NCI-H2107 (cell line): ENCODE measurements around the gene AGPAT2.
A peak's percentile ranks its signal among the peaks of the same experiment; 100 is the strongest.
"Not testable (repeated sequence)": the region's sequence is repeated elsewhere in the genome, so short reads cannot be mapped to it uniquely, and the experiment has no call there.

Source experiments
- DNase-seq: peaks from one replicate; lab custom pipeline; 2025; lab: John Stamatoyannopoulos, UW

The AGPAT2 gene

GRCh38 chr9:136720251-136720897, 33.1 kb upstream of the AGPAT2 start:
- no peak for DNase-seq

DNA sequence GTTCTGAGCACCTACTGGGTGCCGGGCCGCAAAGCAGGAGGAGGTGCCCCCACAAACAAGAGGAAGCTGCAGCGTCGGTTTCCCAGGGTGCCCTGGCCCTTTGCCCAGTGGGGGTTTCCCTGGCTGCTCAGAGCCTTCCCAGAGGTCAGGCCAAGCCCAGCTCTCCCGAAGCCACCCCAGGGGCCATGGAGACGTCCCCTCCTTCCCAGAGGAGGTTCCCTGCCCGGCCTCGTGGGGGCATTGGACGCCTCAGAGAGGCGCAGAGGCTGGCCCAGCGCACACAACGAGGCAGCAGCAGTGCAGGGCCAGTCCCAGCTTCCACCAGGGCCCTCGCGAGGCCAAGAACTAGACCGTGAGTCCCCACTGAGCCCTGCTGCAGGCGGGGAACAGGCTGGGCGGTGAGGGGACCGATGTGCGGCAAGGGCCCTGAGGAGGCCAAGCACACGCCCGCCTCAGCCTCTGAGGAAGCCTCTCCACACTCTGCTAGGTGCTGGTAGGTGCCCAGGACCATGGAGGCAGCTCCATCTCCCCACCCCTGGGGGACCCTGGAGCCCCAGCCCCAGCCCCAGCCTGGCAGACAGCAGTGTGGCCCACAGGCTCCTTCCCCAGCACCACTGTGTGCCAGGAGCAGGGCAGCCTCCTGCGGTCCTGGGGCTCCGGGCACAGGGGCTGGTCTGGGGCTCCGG, 32.1 kb upstream of the AGPAT2 start:
- DNase-seq: no peak

DNA sequence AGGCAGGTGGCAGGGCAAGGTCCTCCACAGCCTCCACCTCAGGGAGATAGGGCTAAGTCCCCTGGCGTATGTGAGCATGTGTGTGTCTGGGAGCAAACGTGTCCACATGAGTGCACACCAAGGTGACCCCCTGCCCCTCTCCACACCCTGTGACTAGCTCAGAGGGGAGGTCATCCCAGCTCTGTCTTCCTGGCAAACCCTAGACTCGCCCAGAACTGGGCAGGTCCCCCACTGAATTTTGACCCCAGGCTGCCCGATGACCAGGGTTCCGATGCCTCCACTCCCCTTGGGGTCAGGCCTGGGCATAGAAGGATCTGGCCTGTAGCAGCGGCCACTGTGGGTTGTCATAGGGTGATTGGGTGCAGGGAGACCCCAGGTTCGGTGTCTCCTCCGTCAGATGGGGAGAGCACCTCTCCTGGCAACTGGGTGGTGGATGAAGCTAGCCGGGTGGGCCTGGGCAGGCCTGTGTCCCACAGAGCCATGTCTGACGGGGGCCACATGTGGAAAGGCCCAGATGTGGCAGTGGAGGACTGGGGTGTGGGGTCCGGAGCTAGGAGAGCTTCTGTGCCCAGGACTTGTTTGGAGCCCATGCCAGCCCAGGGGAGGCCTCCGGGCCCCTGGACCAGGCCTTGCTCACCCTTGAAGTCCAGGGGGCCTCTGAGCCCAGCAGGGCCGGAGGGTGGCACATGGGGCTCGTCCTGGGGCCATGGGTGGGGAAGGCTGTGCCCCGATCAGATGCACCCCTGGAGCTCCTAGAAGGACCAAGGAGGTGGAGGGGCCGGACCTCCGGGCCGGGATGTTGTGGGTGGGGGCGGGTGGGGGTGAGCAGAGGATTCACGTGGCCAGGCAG, 31.3 kb upstream of the AGPAT2 start:
- DNase-seq: no peak

DNA sequence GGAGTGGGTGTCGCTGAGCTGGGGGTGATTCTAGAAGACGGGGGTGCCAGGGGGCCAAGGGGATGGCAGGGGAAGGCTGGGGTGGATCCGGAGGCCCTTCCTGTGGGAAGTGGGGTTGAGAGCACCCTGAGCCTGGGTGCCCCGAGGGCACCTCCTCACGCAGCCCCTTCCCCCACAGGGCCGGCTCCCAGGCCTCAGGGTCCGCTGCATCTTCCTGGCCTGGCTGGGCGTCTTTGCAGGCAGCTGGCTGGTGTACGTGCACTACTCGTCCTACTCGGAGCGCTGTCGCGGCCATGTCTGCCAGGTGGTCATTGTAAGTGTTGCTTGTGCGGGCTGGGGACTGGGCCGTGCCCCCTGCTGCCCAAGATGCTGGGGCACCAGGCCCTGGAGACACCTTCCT, 30.1 kb upstream of the AGPAT2 start:
- DNase-seq: no peak

DNA sequence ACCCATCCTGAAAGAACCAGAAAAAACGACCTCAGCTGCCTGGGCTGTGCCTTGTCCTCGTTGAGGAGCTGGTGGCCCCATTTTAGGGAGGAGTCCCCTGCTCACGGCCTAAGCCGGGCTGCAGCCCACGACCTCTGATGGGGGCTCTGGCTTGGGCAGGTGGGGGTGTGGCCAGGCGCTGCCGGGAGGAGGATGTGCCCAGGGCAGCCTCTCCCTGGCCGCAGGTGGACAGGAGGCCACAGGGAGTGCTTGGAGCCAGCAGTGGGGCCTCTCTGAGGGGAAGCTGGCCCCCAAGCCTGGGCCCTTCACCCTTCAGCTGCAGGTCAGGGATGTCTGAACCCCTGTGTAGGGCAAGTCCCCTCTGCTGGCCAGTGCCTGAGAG, 27.6 kb upstream of the AGPAT2 start:
- DNase-seq: no peak

- no peak for DNase-seq
Observed at GRCh38 chr9:136714096-136714892, 27.0 kb upstream of the AGPAT2 start.

- no peak for DNase-seq
Observed at GRCh38 chr9:136713550-136713949, 26.3 kb upstream of the AGPAT2 start.

DNA sequence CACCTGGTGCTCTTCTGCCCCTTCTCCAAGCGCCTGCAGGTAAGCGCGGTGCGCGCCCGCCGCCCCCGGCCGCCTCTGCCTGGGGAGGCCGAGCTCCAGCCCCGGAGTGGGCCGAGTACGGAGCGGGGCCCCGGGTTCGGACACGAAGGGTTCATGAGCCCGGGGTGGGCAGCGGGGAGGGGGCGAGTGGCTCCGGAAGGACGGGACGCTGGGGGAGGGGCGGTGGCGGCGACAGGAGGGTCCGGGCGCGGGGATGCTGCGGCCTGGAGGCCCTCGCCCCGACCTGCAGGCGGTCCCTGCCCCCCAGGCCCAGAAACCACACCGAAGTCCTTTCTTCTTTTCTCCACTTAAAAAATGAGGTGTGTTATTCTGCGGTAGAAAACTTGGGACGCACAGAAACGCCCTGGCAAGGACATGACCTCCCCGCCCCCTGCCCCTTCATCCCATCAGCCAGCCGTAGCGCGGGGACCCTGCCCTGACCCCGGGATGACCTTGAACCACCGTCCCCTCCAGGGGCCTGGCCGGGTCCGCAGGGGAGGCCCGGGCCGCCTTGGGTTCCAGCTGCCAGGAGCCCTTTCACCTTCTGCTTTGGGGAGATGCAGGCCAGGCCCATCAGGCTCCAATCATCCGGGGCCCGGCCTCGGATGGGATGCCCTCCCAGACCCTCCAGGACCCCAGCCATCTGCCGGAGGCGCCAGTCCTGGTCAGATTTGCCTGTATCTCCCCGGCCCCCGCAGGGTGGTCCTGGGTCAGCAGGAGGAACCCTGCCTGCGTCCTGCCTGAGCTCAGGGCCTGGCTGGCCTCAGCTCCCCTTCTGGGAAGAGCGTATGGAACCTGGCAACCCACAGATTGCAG, 25.7 kb upstream of the AGPAT2 start:
- DNase-seq: no peak

DNA sequence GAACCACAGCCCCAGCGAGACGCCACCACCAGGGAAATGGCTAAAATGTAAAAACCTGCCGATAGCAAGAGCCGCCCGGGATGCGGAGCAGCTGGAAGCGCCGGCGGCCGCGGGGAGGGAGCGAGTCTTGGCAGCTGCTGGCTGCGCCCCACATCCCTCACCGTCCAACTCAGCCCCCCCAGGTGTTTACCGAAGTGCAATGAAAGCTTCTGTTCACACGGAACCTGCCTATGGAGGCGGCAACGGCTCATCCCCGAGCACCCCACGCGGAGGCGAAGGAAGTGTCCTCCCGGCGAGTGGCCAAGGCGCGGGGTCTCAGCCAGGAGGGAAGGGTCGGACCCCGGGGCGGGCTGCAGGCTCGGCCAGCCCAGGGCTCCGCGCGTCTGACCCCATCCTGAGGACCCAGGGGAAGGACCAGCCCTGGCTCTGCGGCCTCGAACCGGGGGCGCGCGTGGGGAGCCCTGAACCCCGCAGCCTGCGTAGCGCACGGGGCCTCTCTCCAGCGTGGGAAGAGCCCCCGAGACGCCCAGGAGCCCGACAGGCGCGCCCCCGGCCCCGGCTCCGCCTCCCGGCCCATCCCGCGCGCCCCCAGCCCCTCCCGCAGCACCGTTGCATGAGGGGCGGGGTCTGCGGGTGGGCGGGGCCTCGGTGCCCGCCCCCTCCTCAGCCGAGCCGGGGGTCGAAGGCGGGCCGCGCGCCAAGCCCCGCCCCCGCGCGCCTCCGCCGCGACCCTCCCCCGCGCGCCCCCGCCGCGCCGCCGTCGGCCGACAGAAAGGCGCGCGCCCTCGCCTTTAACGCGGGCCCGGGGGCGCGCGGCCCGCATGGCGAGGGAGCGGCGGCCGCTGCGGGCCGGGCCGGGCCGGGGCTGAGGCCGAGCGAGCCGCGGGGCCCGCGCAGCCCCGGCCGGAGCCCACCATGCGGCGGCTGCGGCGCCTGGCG, 24.8 kb upstream of the AGPAT2 start, which contains the start of gene DIPK1B:
Gene DIPK1B, plus strand, starts transcription at position 822 of the 939 bp plus-strand sequence. Its CDS starts 94 bp downstream, at position 916.
- DNase-seq: peak; percentile 73

- DNase-seq: not testable (repeated sequence)
Observed at GRCh38 chr9:136711219-136711648, 24.0 kb upstream of the AGPAT2 start.

DNA sequence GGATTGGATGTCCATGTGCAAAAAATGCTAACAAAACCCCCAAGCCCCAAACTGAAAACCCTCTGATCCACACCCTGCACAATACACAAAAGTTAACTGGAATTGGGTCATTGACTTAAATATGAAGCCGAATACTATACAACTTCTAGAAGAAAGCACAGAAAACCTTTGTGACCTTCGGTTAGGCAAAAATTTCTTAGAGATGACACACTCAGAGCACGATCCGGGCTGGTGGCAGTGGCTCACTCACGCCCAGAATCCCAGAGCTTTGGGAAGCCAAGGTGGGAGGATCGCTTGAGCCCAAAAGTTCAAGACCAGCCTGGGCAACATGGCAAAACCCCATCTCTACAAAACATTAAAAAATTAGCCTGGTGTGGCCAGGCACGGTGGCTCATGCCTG, 23.3 kb upstream of the AGPAT2 start:
- no peak for DNase-seq

GRCh38 chr9:136709454-136710109, 22.3 kb upstream of the AGPAT2 start:
- no peak for DNase-seq

GRCh38 chr9:136707849-136708517, 20.7 kb upstream of the AGPAT2 start:
- no peak for DNase-seq

DNA sequence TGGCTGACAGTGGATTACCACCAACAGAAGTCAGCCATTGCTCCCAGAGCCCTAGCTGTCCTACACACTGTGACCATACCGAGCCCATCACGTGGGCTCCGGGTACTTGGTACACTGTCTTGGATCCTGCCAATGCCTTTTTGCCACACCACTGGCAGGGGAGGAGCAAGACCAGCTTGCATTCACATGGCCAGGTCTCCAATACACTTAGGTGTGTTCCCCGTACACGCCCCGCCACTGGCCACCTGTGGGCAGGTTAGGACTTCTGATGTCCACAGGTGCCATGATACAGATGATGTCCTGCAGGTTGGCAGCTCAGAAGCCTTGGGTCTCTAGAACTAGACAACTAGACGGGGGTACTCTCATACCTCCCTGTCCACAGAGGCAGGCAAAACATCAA, 19.8 kb upstream of the AGPAT2 start:
- no peak for DNase-seq

- no peak for DNase-seq
Observed at GRCh38 chr9:136705564-136705963, 18.3 kb upstream of the AGPAT2 start.

DNA sequence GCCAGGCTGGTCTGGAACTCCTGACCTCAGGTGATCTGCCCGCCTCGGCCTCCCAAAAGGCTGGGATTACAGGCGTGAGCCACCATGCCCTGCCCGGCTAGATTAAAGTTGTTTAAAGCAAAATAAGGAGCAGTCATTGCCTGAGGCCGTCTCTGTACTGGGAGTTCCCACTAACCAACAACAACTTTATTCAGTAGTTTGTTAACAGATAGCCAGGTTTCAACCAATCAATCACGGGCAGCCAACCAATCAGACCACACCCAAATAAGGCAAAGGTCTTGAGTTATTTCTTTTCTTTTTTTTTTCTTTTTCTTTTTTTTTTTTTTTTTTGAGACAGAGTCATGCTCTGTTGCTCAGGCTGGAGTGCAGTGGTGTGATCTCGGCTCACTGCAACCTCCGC, 17.5 kb upstream of the AGPAT2 start:
- DNase-seq: not testable (repeated sequence)

DNA sequence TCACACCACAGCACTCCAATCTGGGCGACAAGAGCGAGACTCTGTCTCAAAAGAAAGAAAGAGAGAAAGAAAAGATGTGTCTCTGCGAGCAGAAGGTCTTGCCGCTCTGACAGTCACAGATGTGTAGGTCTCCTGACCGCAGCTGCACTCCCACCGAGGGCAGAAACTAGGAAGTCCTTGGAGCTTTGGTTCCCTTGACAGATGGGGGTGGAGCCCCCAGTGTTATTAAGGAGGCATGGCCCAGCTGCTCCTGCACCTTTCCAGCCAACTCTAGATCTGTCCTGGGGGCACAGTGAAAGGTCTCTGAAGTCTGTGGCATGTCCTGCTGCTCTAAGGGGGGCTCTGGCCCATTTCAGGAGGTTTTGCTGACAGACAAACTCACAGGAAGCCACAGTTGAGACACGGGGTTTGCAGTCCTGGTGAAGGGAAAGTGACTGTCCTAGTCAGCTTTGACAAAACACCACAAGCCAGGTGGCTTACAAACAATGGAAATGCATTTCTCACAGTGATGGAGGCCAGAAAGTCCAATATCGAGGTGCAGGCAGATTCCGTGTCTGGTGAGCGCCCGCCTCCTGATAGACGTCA, 16.1 kb upstream of the AGPAT2 start:
- no peak for DNase-seq

DNA sequence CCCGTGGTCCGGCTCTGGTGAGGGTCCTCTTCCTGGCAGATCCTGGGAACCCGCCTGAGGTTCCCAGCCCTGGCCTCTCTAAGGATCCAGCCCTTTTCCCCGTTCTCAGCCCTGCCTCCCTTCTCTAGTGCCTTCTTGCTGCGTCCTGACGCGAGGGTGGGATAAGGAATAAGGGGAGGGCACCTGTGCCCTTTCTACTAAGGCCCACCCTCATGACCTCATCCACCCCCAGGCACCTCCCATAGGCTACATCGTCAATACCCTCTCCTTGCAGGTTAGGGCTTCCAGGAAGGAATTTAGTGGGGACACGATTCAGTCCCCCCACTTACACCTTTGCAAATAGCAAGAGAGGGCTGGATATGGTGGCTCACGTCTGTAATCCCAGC, 14.4 kb upstream of the AGPAT2 start:
- DNase-seq: no peak
